HG03342 (cell line): ENCODE measurements around the gene ADRA2C.

Experiments
- ATAC-seq: cut with Tn5 transposase; IDR thresholded peaks from one replicate; pipeline ENCODE4 v1.9.1; 2021; ENCODE audit warnings: mild to moderate bottlenecking, moderate library complexity; ENCODE audit not compliant: unreplicated experiment

Gene ADRA2C

DNA sequence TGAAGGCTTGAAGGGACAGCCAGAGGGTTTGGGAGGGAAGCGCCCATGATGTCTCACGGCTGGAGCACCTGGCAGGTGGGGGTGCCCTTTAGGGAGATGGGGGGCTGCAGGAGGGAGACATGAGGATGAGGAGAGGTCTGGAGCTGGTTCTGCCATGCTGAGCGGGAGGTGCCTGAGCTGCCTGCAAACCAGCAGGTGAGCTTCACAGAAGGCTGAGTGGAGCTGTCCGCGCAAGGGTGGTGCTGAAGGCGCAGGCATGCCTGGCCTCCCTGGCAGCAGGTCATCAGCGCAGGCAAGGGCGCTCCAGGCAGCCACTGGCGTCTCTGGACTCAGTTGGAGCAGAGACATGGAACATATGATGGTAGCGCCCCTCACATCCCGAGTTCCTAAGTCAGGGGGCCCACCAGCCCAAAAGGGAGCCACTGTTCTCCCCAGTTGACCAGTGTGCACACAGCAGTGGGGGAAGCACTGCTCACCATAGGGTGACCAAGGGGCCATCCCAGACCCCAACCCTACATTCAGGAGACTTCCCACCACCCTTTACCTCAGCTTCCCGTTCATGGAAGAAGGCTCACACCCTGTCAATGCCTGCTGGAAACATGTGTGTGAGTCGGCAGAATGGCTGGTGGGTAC is 25.8 kb downstream of the ADRA2C start:
- no peak for ATAC-seq

DNA sequence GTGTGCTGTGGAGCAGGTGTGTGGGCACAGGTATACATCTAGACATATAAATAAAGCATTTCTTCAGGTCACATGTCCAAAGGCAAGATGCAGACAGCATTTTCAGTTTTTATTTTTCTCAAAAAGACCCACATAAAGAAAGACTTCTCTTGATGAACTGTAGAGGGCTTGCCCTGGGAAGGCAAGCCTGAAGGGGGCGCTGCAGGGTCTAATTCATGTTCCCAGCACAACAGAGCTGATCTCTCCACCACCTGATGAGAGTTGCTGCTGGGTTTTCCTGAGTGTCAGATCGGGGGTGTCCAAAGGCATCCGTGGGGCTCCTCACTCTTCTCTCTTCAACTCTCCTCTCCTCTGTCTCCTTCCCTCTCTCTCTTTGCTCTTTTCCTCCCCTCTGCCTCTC is 26.6 kb downstream of the ADRA2C start:
- ATAC-seq = no peak

GRCh38 chr4:3793545-3793944 is 27.4 kb downstream of the ADRA2C start:
- no peak for ATAC-seq

DNA sequence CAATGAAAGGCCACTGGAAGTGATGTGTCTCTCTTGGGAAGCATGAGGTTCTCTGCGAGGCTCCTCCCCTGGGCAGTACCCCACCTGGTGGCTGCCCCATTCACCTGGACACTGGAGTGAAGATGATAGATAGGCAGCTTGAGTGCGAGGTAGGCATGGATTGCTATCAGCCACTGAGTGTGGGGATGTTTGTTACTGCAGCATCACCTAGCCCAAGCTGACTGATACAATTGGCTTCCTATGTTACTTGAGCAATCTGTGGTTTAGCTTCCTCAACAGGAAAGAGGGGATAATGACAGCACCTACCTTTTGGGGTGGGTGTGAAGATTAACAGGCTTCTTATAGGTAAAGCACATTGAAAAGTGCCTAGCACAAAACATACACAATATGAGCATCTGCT is 30.8 kb downstream of the ADRA2C start:
- ATAC-seq = no peak

DNA sequence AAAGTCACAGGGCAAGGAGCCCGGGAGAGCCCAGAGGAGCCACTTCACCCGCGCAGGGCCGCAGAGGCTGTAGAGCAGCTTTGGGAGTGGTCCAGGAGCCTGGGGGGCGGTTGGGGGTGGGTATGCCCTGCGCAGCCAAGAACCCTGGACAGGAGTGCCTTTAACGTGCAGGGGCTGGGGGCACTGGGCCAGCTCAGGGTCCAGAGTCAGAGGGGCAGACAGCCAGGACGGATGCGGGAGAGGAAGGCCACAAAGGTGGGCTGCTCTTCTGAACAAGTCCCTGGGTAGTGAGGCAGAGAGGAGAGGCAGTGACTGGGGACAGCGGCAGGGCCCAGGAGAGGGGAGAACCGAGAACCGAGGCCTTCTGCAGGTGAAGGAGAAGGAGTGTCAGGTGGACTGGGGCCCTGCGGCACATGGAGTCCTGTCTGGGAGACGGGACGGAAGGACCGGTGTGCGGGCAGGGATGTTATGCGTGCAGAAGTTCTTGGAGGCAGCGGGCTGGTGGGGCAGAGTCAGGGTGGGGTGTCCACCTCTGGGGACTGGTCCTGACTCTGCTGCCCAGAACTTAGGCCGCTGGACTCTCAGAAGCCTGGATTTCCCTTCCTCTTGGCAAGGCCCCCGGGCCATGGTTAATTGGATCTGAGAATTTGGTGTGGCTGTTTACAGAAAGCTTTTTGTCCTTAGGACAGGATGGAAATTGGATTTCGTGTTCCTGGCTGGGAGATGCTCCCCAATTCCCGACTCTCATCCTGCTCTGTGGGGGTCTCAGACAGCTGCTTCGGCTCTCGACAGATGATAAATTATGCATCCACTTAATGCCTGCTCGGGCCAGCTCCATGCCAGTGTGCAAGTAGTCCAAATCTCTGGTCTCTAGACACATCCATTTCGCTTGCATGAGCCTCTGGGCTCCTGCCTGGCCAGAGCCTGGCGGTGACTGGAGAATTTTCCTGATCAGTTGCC is 31.9 kb downstream of the ADRA2C start:
- ATAC-seq = no peak

DNA sequence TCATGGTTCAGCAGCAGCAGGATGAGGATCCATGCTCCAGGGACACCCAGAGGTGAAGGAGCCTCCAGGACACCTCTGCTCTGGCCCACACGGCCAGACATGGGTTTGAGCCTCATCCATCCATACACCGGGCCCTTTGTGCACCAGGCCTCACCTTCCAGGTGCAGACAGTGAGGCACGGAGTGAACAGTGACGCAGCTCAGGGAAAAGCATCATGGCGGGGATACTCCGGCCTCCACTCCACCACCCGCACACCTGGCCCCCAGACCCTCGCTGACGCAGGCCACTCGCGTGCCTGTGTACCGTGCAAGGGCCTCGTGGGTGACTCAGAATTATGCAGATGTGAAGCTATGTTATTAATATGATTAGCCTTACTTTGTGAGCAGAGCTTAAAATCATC is 33.3 kb downstream of the ADRA2C start:
- no peak for ATAC-seq

DNA sequence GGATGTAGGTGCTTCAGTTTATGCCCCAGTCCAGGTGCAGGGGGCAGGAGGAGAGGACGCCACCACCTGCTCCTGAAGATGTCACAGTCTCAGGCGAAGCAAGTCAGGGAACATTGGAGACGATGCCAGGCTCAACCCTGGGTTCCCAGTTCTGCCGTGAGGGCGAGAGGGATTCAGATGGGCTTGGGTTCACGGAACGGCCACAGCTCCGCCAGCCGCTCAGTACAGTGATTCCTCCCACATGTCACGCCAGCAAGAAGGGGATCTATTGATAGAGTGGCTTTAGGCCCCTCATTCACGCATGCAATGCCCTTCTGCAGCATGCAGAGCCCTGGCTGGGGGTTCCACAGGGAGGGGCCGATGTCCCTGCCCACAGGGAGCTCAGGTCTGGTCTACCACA is 34.2 kb downstream of the ADRA2C start:
- no peak for ATAC-seq

DNA sequence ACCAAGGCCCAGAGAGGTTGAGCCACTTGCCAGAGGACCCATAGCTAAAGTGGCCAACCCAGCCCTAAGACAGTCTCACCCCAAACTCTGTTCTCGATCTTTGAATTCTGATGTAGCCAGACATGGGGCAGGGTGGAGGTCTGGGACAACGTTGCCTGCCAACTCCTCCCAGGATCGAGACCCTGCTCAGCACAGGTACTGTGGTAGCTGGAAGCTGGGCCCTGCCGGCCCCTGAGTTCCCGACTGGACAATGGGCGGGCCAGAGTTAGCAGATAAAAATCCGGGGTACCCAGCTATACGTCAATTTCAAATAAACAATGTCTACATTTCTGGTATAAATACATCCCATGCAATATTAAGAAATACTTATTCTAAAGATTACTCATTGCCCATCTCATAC is 35.3 kb downstream of the ADRA2C start:
- ATAC-seq = no peak

DNA sequence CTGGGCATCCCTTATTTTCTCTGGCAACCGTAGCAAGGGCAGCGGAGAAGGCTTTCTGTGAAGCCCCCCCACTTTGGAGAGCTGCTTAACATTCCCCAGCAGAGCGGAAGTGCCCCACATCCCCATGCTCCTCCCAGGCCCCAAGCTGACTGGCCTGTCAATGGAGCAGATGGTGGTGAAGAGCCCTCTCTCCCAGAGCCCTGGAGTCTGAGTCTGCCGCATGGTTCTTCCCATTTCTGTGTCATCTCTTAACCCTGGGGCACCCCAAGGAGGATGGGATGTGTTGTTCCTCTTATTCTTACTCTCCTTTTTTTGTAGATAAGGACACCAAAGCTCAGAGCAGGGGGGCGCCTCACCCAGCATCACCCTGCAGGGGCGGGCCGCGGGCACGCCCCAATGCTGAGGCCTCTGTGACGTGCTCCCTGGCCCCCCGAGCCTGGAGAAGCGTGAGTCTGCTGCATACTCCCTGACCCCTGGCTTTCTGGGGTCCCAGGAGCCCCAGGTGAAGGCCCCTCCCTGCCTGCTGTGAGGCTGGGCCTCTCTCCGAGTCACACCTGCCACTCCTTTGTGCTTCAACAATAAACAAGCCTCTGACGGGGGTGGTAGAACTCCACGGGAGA is 35.9 kb downstream of the ADRA2C start:
- no peak for ATAC-seq

DNA sequence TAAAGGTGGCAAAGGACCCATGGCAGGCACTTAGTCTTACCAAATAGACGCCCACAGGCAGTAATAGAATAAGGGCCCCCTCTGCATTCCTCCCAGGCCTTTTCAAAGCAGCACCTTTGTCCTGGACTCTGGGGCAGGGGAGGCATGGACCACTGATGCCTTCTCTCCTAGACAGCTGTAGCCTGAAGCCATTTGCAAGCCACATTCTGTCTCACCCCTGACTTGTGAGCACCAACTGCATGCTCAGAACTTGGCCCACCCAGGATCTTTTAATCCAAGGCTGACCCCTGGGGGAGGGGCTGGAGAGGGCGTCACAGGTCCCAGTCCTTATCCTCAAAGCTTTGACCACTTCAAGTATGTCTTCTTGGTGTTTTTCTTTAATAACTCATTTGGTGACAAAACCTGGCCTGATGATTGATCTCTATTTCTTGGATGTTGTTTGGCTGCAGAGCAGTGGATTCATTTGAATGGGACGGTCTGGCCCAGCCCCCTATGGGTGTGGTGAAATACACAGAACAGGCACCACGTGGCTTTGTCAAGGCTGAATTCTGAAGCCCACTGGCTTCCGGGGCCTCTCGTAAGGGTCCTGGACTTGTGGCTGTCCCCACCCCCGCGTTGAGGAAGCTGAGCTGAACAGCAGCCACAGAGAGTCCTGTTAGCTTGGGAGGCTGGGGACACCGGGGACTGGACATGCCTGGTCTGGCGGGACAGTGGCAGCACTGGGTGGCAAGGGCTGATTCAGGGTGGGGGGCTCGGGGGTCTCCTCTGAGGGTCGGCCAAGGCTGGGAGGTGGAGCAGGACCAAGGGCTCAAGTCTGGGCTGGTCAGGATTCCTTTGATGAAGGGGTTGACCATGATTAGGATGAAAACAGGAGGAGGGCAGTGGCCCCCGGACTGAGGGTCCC is 36.6 kb downstream of the ADRA2C start:
- no peak for ATAC-seq

DNA sequence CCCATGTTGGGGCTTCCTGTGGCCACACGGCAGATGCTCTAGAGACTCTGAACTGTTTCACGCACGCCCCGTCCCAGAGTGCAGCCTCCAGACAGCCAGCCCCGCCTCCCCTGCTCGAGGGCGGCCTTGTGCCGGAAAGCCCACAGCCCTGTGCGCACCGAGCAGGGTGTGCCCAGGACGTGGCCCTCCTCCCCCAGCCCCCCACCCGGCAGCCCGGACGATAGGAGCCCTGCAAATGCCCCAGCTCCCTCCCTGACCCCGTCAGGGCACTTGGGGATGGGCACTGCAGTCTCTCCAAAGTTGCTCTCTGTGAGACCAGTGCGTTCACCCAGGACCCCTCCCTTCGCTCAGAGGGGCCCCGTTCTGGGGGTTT is 37.3 kb downstream of the ADRA2C start:
- no peak for ATAC-seq

GRCh38 chr4:3803946-3804345 is 37.8 kb downstream of the ADRA2C start:
- no peak for ATAC-seq

GRCh38 chr4:3805026-3805425 is 38.8 kb downstream of the ADRA2C start:
- ATAC-seq = no peak

GRCh38 chr4:3805731-3806130 is 39.5 kb downstream of the ADRA2C start:
- ATAC-seq = no peak

DNA sequence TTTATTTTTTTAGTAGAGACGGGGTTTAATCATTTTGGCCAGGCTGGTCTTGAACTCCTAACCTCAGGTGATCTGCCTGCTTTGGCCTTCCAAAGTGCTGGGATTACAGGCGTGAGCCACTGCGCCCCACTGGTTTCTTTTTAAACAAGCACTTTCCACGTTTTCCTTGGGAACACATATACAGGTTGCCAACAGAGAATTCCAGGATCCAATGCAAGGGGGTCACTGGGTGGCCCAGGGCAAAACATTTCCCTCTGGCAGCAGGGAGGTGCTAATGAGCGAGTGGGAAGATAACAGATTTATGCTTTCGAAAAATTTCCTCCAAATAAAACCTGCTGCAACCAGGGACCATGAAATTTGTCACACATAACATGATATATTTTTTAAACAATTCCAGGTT is 41.1 kb downstream of the ADRA2C start:
- ATAC-seq = no peak

DNA sequence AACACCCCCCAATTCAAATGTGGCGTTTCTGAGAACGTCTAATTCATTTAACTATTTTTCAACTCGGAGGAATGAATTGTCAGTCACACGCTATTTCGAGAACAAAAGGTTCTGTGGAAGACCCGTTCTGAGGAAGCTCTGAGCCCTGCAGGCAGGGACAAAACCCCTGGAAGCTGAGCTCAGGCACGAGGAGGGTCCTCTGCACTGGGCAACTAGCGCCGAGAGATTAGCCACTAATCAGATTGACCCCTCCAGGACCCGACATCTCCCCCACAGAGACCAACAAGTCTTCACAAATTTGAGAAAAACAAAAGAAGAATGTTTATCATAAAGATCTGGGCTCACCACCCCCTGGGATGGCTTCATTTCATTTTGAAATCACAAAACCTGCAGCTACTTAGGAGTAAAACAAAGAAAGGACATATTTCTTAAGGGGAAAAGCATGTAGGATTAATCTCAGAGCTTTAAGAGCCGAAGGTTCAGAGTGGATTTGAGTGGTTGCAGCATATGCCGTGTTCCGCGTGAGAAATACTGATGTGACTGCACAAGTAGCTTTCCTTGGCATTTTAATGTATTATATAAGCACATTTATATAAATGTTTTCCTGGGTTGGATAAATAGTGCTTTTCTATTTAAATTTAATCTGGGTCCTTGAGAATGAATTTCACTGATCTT is 41.8 kb downstream of the ADRA2C start:
- ATAC-seq = no peak

DNA sequence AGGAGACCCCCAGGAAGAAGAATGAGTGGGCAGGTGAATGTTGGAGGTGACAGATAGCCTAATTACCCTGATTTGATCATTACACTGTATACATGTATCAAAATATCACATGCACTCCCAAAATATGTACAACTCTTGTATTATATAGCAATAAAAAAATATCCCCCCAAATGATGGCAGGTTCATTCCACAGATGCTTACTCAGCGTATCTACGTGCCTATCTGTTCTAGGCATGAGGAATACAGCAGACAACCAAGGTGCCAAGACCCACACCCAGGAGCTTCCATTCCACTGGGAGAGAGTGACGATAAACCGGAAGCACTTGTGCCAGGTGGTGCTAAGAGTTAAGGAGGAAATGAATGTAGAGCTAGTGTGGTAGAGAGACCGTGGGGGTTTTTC is 42.4 kb downstream of the ADRA2C start:
- no peak for ATAC-seq

DNA sequence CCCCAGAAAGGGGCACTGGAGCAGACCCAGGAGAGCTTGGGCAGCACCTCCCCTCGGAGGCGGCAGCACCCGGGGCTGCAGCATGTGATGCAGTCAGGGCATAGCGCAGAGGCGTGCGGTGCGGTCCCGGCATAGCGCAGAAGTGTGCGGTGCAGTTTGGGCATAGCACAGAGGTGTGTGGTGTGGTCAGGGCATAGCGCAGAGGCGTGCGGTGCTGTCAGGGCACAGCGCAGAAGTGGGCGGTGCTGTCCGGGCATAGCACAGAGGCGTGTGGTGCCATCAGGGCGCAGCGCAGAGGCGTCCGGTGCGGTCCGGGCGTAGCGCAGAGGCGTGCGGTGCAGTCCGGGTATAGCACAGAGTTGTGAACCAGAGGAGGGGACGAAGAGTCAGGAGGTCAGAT is 42.8 kb downstream of the ADRA2C start:
- no peak for ATAC-seq

- ATAC-seq = no peak
Measured at GRCh38 chr4:3809451-3810110, 43.4 kb downstream of the ADRA2C start.

GRCh38 chr4:3810111-3810680 is 44.0 kb downstream of the ADRA2C start:
- ATAC-seq = no peak
